ENCODE measurements around the gene ABCA13.

GRCh38 chr7:48140001-48140681 is 31.1 kb upstream of the ABCA13 start:
- no peak for TF ChIP-seq POLR2A (IDR thresholded peaks at IDR 0.05; ENCODE audit: extremely low read depth, insufficient read length)
- TF ChIP-seq, protein P1, sequence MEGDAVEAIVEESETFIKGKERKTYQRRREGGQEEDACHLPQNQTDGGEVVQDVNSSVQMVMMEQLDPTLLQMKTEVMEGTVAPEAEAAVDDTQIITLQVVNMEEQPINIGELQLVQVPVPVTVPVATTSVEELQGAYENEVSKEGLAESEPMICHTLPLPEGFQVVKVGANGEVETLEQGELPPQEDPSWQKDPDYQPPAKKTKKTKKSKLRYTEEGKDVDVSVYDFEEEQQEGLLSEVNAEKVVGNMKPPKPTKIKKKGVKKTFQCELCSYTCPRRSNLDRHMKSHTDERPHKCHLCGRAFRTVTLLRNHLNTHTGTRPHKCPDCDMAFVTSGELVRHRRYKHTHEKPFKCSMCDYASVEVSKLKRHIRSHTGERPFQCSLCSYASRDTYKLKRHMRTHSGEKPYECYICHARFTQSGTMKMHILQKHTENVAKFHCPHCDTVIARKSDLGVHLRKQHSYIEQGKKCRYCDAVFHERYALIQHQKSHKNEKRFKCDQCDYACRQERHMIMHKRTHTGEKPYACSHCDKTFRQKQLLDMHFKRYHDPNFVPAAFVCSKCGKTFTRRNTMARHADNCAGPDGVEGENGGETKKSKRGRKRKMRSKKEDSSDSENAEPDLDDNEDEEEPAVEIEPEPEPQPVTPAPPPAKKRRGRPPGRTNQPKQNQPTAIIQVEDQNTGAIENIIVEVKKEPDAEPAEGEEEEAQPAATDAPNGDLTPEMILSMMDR (IDR thresholded peaks at IDR 0.05; ENCODE audit: low read depth, low read length): no peak
- TF ChIP-seq MYC (IDR thresholded peaks at IDR 0.05; ENCODE audit: low read depth, low read length): no peak

Data from NB4 (cell line).